Subcutaneous abdominal adipose tissue (tissue), 5 donors: ENCODE measurements around the gene GMDS.

Source experiments
- H3K27ac ChIP-seq: one replicate; pipeline ENCODE4 v1.7.0; 2013; ENCODE audit warnings: low read depth, mild to moderate bottlenecking, inconsistent platforms, low read length, moderate library complexity
- H3K27me3 ChIP-seq, 5 donors: one replicate each; pipeline ENCODE4 v1.7.0; 2013; ENCODE audit warnings: low read length in 5 of 5, inconsistent platforms in 1 of 5; ENCODE audit not compliant: control insufficient read depth in 5 of 5, insufficient read depth in 4 of 5
- H3K36me3 ChIP-seq, 5 donors: one replicate each; pipeline ENCODE4 v1.7.0; 2013; ENCODE audit warnings: low read length in 5 of 5; ENCODE audit not compliant: control insufficient read depth in 5 of 5, insufficient read depth in 5 of 5
- H3K4me1 ChIP-seq, 5 donors: one replicate each; pipeline ENCODE4 v1.7.0; 2013; ENCODE audit warnings: low read length in 5 of 5, mild to moderate bottlenecking in 3 of 5, moderate library complexity in 1 of 5; ENCODE audit not compliant: control insufficient read depth in 5 of 5, insufficient read depth in 5 of 5
- H3K4me3 ChIP-seq, 5 donors: one replicate each; pipeline ENCODE4 v1.7.0; 2013; ENCODE audit warnings: low read length in 5 of 5, low read depth in 1 of 5
- H3K9ac ChIP-seq, 5 donors: one replicate each; pipeline ENCODE4 v1.7.0; 2013; ENCODE audit warnings: low read length in 5 of 5, mild to moderate bottlenecking in 4 of 5, moderate library complexity in 3 of 5
- H3K9me3 ChIP-seq, 5 donors: one replicate each; pipeline ENCODE4 v1.7.0; 2013; ENCODE audit warnings: low read length in 5 of 5; ENCODE audit not compliant: control insufficient read depth in 5 of 5
- donor health status: healthy.
- donor health status: healthy.
- donor health status: healthy.
- donor health status: healthy.
- donor health status: healthy.

The GMDS gene

DNA sequence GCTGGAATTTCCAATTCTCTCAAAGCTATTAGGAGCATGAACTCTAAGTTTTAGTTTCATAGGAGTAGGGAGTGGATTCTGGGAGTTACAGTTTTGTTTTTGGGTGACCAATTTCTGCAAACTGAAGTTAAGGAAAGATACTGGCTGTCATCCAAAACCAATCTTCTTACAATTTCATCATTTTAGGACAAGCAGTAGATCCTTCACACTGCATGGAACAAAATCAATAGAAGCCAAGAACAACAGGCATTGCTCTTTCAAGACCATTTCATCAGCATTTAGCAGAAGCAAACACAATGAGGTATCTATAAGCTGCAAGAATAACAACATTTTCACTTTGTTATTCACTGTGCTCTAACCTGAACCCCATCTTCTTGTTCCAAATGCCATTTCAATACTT, 173.0 kb downstream of the GMDS start:
- no peak overlapping the region for H3K27ac ChIP-seq
- no peak overlapping the region for H3K9ac ChIP-seq
- H3K36me3 ChIP-seq = no peaks in the 10 kb centered on the region
- no peak overlapping the region for H3K4me3 ChIP-seq
- H3K4me1 ChIP-seq = no peaks in the 10 kb centered on the region
- no peaks in the 10 kb centered on the region for H3K9me3 ChIP-seq
- H3K27me3 ChIP-seq = no peaks in the 10 kb centered on the region

DNA sequence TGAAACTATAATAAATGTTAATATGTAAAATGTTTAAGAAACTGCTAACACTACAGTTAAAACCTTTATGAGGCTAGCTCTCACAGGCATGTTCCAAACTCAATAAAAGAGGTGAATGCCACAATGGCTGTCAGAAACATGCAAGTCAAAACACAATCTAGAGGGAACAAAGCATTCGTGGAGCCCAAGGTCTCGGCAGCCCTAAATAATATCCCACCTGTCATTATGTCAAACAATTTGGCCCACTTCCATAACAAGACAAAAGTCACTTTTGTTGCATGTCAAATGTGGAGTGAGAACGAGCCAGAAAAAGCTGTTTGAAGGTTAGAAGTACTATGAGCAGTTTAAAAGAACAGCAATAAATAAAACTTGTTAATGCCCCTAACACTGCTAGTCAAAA, 181.9 kb downstream of the GMDS start:
- H3K4me3 ChIP-seq = no peak overlapping the region
- no peak overlapping the region for H3K9ac ChIP-seq
- H3K4me1 ChIP-seq = peaks cover 0 to 5% (median 0%) of the 10 kb centered on the region in 5 donors
- no peak overlapping the region for H3K27ac ChIP-seq
- no peaks in the 10 kb centered on the region for H3K9me3 ChIP-seq
- no peaks in the 10 kb centered on the region for H3K27me3 ChIP-seq
- H3K36me3 ChIP-seq = no peaks in the 10 kb centered on the region

DNA sequence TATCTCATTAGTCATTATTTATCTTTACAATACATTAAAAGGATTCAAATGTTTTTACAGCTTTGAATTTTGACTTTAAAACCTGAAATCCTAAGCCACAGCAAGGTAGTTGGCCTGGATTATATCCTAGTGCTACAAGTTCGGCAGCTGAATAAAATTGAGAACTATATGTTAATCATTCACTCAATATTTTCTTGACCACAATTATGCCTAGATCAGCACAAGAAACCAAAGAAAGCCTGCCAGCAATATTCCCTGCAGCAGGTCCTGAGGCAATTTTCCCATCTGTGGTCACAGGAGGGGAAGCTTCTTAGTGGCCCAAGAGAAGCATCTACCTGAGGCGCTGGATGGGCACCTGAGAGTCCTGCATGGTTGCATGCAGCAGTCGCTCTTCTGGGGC, 183.5 kb downstream of the GMDS start:
- Histone ChIP-seq H3K4me1 (peaks cover 0 to 5% (median 0%) of the 10 kb centered on the region in 5 donors), H3K36me3 (no peaks in the 10 kb centered on the region), H3K4me3 (no peak overlapping the region), H3K27ac (no peak overlapping the region), H3K9ac (no peak overlapping the region), H3K27me3 (no peaks in the 10 kb centered on the region), H3K9me3 (no peaks in the 10 kb centered on the region)

DNA sequence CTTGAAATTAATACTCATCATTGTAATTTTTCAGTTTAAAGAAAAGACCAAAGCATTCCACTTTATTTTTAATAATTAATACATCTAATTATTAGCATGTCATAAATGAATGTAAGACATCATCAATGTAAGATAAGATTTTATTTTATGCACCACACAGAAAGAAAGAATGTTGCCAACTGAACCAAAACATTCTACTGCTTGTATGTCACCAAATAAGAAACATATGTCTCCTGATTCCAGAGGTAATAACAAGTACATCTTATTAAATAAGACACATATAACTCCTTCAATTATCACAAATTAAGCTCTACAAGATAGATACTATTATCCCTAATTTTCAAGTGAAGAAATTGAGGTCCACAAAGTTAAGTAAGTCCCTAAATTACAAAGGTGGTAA, 189.5 kb downstream of the GMDS start:
- H3K4me3 ChIP-seq = no peak overlapping the region
- no peak overlapping the region for H3K27ac ChIP-seq
- no peak overlapping the region for H3K9ac ChIP-seq
- H3K9me3 ChIP-seq = no peaks in the 10 kb centered on the region
- no peaks in the 10 kb centered on the region for H3K4me1 ChIP-seq
- H3K36me3 ChIP-seq = no peaks in the 10 kb centered on the region
- no peaks in the 10 kb centered on the region for H3K27me3 ChIP-seq

DNA sequence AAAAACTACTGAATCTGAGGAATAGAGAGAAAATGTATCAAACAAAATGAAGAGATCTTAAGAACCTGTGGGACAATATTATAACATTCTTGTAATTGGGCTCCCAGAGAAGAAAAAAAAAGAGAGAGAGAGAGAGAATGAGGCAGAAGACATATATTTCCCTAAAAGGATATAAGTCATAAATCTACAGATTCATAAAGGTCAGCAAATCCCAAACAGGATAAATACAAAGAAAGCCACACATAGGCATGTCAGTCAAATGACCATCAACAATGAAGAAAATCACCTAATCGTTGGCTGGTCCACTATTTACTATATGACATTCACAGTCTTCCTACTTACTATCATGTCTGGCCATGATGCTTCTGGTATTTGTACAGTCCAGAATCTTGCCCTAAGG, 190.3 kb downstream of the GMDS start:
- Histone ChIP-seq H3K27ac (no peak overlapping the region), H3K4me3 (no peak overlapping the region), H3K27me3 (no peaks in the 10 kb centered on the region), H3K36me3 (no peaks in the 10 kb centered on the region), H3K9me3 (no peaks in the 10 kb centered on the region), H3K4me1 (no peaks in the 10 kb centered on the region), H3K9ac (no peak overlapping the region)

DNA sequence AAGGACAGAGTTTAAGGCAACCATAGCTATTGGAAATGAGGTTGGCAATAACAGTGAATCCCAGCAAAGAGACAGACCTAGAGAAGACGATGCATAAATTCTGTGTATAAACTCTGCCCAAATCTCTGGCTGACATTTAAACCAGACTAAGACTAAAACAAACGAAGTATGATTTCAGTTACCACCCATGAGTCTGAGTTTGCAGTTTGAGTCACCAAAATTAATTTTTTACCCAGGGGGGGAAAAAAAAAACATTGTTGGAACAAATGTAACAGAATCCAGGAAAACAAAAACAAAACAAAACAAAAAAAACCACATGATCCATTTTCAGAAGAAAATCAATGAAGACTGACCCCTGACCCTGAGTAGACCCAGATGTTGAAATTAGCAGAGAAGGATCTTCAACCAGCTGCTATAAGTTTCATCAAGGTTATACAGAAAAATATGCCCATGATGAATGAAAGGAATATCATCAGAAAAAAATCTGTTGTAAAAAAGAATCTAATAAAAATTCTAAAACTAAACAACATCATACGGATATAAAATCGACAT, 190.8 kb downstream of the GMDS start:
- Histone ChIP-seq H3K9ac (no peak overlapping the region), H3K9me3 (no peaks in the 10 kb centered on the region), H3K36me3 (no peaks in the 10 kb centered on the region), H3K4me3 (no peak overlapping the region), H3K27me3 (no peaks in the 10 kb centered on the region), H3K27ac (no peak overlapping the region), H3K4me1 (no peaks in the 10 kb centered on the region)

DNA sequence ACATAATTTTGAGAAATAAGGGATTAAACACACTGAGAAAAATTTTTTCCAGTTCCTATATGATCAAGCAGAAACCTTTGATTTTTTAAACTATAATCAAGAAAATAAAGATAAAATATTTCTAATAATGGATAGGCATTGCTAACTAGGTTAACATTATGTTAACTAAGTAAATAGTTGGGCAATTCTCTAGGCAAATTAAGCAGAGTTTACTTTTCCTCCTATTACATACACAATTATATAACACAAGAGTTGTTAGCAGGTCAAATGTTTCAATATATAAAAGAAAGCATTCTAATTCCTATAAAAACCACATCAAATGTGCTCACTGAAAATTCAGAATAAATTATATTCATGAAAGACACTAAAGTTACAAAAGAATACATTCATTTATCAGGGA, 191.7 kb downstream of the GMDS start:
- no peak overlapping the region for H3K9ac ChIP-seq
- no peak overlapping the region for H3K27ac ChIP-seq
- H3K36me3 ChIP-seq = no peaks in the 10 kb centered on the region
- H3K27me3 ChIP-seq = no peaks in the 10 kb centered on the region
- no peaks in the 10 kb centered on the region for H3K4me1 ChIP-seq
- no peaks in the 10 kb centered on the region for H3K9me3 ChIP-seq
- H3K4me3 ChIP-seq = no peak overlapping the region

DNA sequence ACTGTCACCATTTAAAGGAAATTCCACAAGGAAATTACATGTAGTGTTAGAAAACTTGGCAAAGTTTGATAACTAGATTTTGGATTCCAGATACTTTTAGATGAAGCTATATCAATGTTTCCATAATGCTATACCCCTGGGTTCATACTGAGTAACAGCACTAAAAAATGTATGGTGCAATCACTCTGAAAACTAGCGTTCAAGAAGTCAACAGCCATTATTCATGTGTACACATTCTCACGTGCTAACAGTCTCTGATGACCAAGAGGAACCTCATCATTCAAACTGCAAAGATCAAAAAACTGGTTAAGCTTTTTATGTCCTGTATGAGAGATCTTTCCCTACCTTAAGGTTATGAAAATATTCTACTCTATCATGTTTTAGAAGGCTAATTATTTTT, 197.6 kb downstream of the GMDS start:
- Histone ChIP-seq H3K9me3 (peaks cover 0 to 5% (median 3%) of the 10 kb centered on the region in 5 donors), H3K4me1 (no peaks in the 10 kb centered on the region), H3K9ac (no peak overlapping the region), H3K36me3 (no peaks in the 10 kb centered on the region), H3K4me3 (no peak overlapping the region), H3K27me3 (no peaks in the 10 kb centered on the region), H3K27ac (no peak overlapping the region)

DNA sequence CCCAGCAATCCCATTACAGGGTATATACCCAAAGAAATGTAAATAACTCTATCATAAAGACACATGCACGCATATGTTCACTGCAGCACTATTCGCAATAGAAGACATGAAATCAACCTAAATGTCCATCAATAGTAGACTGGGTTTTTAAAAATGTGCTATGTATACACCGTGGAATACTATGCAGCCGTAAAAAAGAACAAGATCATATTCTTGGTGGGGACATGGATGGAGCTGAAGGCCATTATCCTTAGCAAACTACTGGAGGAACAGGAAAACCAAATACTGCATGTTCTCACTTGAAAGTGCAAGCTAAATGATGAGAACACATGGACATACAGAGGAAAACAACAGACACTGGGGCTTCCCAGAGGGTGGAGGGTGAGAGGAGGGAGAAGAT, 201.2 kb downstream of the GMDS start:
- H3K27ac ChIP-seq = no peak overlapping the region
- H3K9ac ChIP-seq = no peak overlapping the region
- no peak overlapping the region for H3K4me3 ChIP-seq
- H3K27me3 ChIP-seq = no peaks in the 10 kb centered on the region
- no peaks in the 10 kb centered on the region for H3K4me1 ChIP-seq
- H3K36me3 ChIP-seq = no peaks in the 10 kb centered on the region
- H3K9me3 ChIP-seq = peaks cover 0 to 5% (median 3%) of the 10 kb centered on the region in 5 donors

DNA sequence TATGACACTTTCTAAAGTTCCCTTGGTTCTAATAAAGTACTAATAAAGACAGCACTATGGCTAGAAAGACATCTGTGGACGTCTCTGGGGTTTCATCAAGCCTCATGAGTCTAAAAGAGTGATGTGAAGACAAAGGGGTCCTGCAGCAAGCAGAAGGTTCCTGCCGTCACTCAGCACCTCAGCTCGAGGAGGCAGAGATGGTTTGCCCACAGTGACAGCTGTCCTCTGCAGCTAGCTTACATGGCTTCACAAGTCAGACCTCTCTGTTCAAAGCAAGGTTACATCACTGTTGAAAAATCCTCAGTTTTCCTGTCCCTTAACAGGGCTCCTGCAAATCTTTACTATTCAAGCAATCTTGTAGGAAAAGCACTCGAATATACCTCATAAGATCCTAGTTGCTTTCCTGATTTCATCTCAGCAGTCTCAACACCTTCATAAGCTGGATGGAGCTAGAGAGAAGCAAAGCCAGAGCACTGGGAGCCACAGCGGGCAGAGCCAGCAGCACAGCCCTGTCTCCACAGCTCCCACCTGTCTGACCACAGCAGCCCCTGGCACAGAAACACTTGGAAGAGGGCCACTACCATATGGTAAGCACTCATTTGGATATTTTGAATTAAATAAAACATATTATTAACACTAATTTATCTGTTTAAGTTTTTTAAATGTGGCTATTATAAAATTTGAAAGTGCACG, 202.3 kb downstream of the GMDS start:
- Histone ChIP-seq H3K4me1 (no peaks in the 10 kb centered on the region), H3K9me3 (peaks cover 0 to 5% (median 3%) of the 10 kb centered on the region in 5 donors), H3K36me3 (no peaks in the 10 kb centered on the region), H3K9ac (no peak overlapping the region), H3K27ac (no peak overlapping the region), H3K4me3 (no peak overlapping the region), H3K27me3 (no peaks in the 10 kb centered on the region)
